HEK293T (cell line): ENCODE results near the gene KCNJ15.

Source experiments
- CTCF ChIA-PET: fragments of 350-600 bp; formaldehyde crosslinking; extraction: SDS; loops from one replicate; lab custom pipeline; 2021; ENCODE audit warnings: antibody characterized with exemption, inconsistent platforms; lab: Yijun Ruan, JAX
- POLR2A ChIA-PET: fragments of 350-600 bp; formaldehyde crosslinking; extraction: SDS; loops from one replicate; lab custom pipeline; 2020; ENCODE audit warnings: antibody characterized with exemption, inconsistent platforms; lab: Yijun Ruan, JAX
- DNase-seq: peaks from one replicate; pipeline ENCODE4 v3.0.0; 2012; ENCODE audit warnings: mixed read lengths; ENCODE audit errors: extremely low spot score
- ARNT ChIP-seq: fragments of 450-650 bp; IDR thresholded peaks from 2 replicates; pipeline ENCODE4 v1.6.1; 2017; ENCODE audit warnings: mild to moderate bottlenecking
- BHLHE40 ChIP-seq: fragments of 450-650 bp; IDR thresholded peaks from 2 replicates; pipeline ENCODE4 v1.6.1; 2016; ENCODE audit warnings: mild to moderate bottlenecking, moderate library complexity, borderline replicate concordance
- CTBP1 ChIP-seq: fragments of 450-650 bp; IDR thresholded peaks from 2 replicates; pipeline ENCODE4 v1.6.1; 2016; ENCODE audit warnings: borderline replicate concordance
- ELF4 ChIP-seq: fragments of 450-650 bp; IDR thresholded peaks from 2 replicates; pipeline ENCODE4 v1.6.1; 2017; ENCODE audit warnings: antibody characterized with exemption
- FOXA1 ChIP-seq: fragments of 450-650 bp; IDR thresholded peaks from 2 replicates; pipeline ENCODE4 v1.6.1; 2016; ENCODE audit warnings: mild to moderate bottlenecking
- FOXK2 ChIP-seq: fragments of 450-650 bp; IDR thresholded peaks from 2 replicates; pipeline ENCODE4 v1.6.1; 2016; ENCODE audit warnings: mild to moderate bottlenecking
- FOXM1 ChIP-seq: fragments of 450-650 bp; IDR thresholded peaks from 2 replicates; pipeline ENCODE4 v1.6.1; 2017; ENCODE audit warnings: mild to moderate bottlenecking, borderline replicate concordance
- HDGF ChIP-seq: fragments of 450-650 bp; IDR thresholded peaks from 2 replicates; pipeline ENCODE4 v1.6.1; 2017; ENCODE audit warnings: antibody characterized with exemption, borderline replicate concordance
- L3MBTL2 ChIP-seq: fragments of 450-650 bp; conservative IDR thresholded peaks from 2 replicates; pipeline ENCODE4 v1.6.1; 2016; ENCODE audit warnings: mild to moderate bottlenecking
- LEF1 ChIP-seq: fragments of 450-650 bp; IDR thresholded peaks from 2 replicates; pipeline ENCODE4 v1.6.1; 2017; ENCODE audit warnings: mild to moderate bottlenecking, borderline replicate concordance
- NFRKB ChIP-seq: fragments of 450-650 bp; IDR thresholded peaks from 2 replicates; pipeline ENCODE4 v1.6.1; 2016; ENCODE audit warnings: mild to moderate bottlenecking, moderate library complexity
- PKNOX1 ChIP-seq: fragments of 450-650 bp; IDR thresholded peaks from 2 replicates; pipeline ENCODE4 v1.6.1; 2016
- SP1 ChIP-seq: fragments of 450-650 bp; IDR thresholded peaks from 2 replicates; pipeline ENCODE4 v1.6.1; 2017
- SUZ12 ChIP-seq: fragments of 450-650 bp; IDR thresholded peaks from 2 replicates; pipeline ENCODE4 v1.6.1; 2016; ENCODE audit warnings: mild to moderate bottlenecking
- TARDBP ChIP-seq: fragments of 450-650 bp; IDR thresholded peaks from 2 replicates; pipeline ENCODE4 v1.6.1; 2016
- ZNF384 ChIP-seq: fragments of 450-650 bp; IDR thresholded peaks from 2 replicates; pipeline ENCODE4 v1.6.1; 2016

The KCNJ15 gene

DNA sequence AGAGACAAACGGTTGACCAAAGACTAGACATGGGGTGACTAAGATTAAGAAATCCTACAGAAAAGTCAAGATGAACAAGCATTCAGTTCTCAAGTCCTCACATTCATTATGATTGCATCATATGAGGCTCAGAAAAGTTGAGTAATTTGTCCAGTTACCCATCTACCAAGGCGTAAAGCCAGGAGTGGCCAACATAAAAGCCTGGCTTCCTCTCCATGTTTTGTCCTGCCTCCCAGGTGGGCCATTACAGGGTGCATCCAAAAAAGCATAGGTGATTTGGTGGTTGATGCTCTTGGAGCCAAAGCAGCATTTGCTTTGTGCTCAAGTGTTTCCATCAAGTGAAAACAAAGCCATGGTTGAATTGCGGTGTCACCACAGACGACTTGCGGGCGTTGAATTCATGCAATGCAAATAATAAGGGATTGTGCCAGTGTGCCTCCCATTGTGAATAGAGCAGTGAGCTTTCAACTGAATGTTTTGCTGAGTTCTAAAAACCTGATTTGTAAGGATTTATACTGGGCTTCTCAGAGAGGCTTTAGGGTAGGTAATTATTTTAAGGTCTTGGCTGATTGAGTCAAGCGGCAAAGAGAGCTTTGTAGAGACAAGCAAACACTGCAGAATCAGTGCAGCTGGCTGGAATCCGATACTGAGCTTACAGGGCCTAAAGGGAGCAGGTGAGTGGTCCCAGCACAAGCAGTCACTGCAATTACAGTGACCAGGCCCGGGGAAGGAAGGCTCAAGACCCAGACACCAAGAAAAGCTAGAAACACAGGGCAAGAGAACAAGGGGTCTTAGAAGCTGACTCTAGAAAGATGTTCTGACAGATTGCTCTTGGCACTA, 54.1 kb downstream of the KCNJ15 start:
- ChIA-PET POLR2A (no interaction called here), CTCF (no interaction called here)
- no peak for TF ChIP-seq PKNOX1
- TF ChIP-seq ARNT, result no peak
- no peak for DNase-seq

- ChIA-PET POLR2A (no interaction called here), CTCF (no interaction called here)
- TF ChIP-seq SUZ12 (no peak), TARDBP (no peak), FOXM1 (no peak), ZNF384 (no peak), ELF4 (no peak)
- no peak for DNase-seq
These were observed 55.0 kb downstream of the KCNJ15 start for GRCh38 chr21:38311765-38312164.

DNA sequence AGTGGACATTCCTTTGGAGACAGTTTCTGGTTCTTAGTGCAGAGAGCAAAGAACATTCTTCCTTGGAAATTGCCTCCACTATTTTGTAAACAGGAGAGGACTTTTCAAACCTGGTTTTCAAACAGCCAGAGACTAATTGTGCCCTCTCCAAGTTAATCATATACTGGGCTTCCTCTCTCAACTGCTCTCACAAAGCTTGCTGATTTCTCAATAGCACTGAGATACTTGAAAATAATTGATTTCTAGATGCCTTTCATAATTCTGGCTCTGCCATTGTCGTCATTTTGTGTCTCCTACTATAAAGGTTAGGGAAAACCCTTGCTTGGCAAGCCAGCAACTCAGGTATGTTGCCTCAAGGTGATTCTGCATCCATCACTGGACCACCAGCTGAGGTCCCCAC, 56.0 kb downstream of the KCNJ15 start:
- no peak for TF ChIP-seq TARDBP
- no peak for TF ChIP-seq BHLHE40
- TF ChIP-seq SUZ12, result no peak
- no peak for TF ChIP-seq ZNF384
- TF ChIP-seq PKNOX1, result no peak
- TF ChIP-seq SP1, result no peak
- no peak for TF ChIP-seq HDGF
- TF ChIP-seq CTBP1, result no peak
- TF ChIP-seq FOXK2, result no peak
- TF ChIP-seq ARNT, result no peak
- TF ChIP-seq FOXA1, result no peak
- no peak for TF ChIP-seq ELF4
- no peak for TF ChIP-seq NFRKB
- POLR2A ChIA-PET, result no interaction called here
- DNase-seq, result no peak
- CTCF ChIA-PET, result no interaction called here

GRCh38 chr21:38314558-38314957, 57.8 kb downstream of the KCNJ15 start:
- TF ChIP-seq LEF1, result no peak
- no peak for TF ChIP-seq NFRKB
- TF ChIP-seq CTBP1, result no peak
- no peak for TF ChIP-seq PKNOX1
- TF ChIP-seq FOXA1, result no peak
- no peak for TF ChIP-seq SUZ12
- TF ChIP-seq HDGF, result no peak
- TF ChIP-seq L3MBTL2, result no peak
- TF ChIP-seq FOXK2, result no peak
- no peak for TF ChIP-seq ZNF384
- no peak for TF ChIP-seq SP1
- no peak for DNase-seq
- ChIA-PET POLR2A (no interaction called here), CTCF (no interaction called here)

DNA sequence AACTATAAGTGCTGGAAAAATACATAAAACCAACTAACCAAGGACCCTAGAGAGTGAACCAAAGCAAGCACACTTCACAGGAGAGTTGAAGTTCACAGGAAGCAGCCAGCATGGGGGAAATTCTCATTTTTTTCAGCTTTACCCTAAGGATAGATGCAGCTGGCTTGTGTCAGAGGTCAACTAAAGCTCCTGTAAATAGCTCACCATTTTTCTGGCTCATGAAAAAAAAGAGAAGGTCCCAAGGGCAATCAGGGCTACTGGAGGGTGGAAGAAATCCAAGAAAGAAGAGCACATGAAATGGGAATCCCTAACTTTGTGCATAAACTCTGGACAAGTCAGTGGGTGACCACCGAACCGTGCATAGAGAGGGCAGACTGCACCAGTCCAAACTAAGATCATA, 58.3 kb downstream of the KCNJ15 start:
- no peak for DNase-seq
- TF ChIP-seq L3MBTL2 (no peak), ZNF384 (no peak), TARDBP (no peak)
- POLR2A ChIA-PET, result no interaction called here
- CTCF ChIA-PET, result no interaction called here

GRCh38 chr21:38319781-38320180, 63.0 kb downstream of the KCNJ15 start:
- CTCF ChIA-PET, result no interaction called here
- POLR2A ChIA-PET, result interaction anchor here (0.6 kb wide), 1 partner anchor 37 kb away, joined by 3 read pairs; no protein-coding TSS in a partner anchor
- no peak for TF ChIP-seq LEF1
- no peak for TF ChIP-seq NFRKB
- no peak for TF ChIP-seq FOXA1
- TF ChIP-seq ARNT, result no peak
- TF ChIP-seq PKNOX1, result no peak
- no peak for TF ChIP-seq CTBP1
- TF ChIP-seq SP1, result no peak
- no peak for TF ChIP-seq HDGF
- no peak for TF ChIP-seq ZNF384
- no peak for TF ChIP-seq FOXM1
- TF ChIP-seq ELF4, result no peak
- no peak for TF ChIP-seq TARDBP
- no peak for TF ChIP-seq BHLHE40
- TF ChIP-seq SUZ12, result no peak
- DNase-seq, result no peak
